ENCODE results near the gene CSNK1A1.
"Not testable (repeated sequence)": the region's sequence is repeated elsewhere in the genome, so short reads cannot be mapped to it uniquely, and the experiment has no call there.

Gene CSNK1A1

GRCh38 chr5:149551227-149552037 lies at the start of gene CSNK1A1:
CSNK1A1 (minus strand) TSS chr5:149551439; CDS start chr5:149550964, 475 bp downstream.
- peak; percentile 98 for DNase-seq

GRCh38 chr5:149600932-149601331 lies 49.7 kb upstream of the CSNK1A1 start:
- DNase-seq = no peak

- no peak for DNase-seq
These were observed 48.1 kb upstream of the CSNK1A1 start for GRCh38 chr5:149599375-149599774.

- no peak for DNase-seq
These were observed 47.7 kb upstream of the CSNK1A1 start for GRCh38 chr5:149598966-149599365.

GRCh38 chr5:149598234-149598633 lies 47.0 kb upstream of the CSNK1A1 start:
- not testable (repeated sequence) for DNase-seq

GRCh38 chr5:149597618-149598017 lies 46.4 kb upstream of the CSNK1A1 start:
- no peak for DNase-seq

GRCh38 chr5:149596712-149597111 lies 45.5 kb upstream of the CSNK1A1 start:
- no peak for DNase-seq

- not testable (repeated sequence) for DNase-seq
These were observed 43.9 kb upstream of the CSNK1A1 start for GRCh38 chr5:149595105-149595504.

GRCh38 chr5:149594206-149594895 lies 43.1 kb upstream of the CSNK1A1 start:
- no peak for DNase-seq

- no peak for DNase-seq
These were observed 42.1 kb upstream of the CSNK1A1 start for GRCh38 chr5:149593370-149593769.

- DNase-seq = no peak
These were observed 37.7 kb upstream of the CSNK1A1 start for GRCh38 chr5:149588936-149589335.

GRCh38 chr5:149586708-149587318 lies 35.6 kb upstream of the CSNK1A1 start:
- no peak for DNase-seq

GRCh38 chr5:149585910-149586309 lies 34.7 kb upstream of the CSNK1A1 start:
- DNase-seq = no peak

- DNase-seq = no peak
These were observed 32.9 kb upstream of the CSNK1A1 start for GRCh38 chr5:149584121-149584520.

- no peak for DNase-seq
These were observed 32.2 kb upstream of the CSNK1A1 start for GRCh38 chr5:149583394-149583793.

GRCh38 chr5:149581931-149582768 lies 30.9 kb upstream of the CSNK1A1 start:
- no peak for DNase-seq

- peak; percentile 11 for DNase-seq
These were observed 30.1 kb upstream of the CSNK1A1 start, which contains the start of gene ARHGEF37 for GRCh38 chr5:149581192-149581861. ARHGEF37 (plus strand) TSS chr5:149581498; CDS start chr5:149597770, 16,272 bp downstream.

GRCh38 chr5:149580808-149581191 lies 29.6 kb upstream of the CSNK1A1 start:
- no peak for DNase-seq

- DNase-seq = no peak
These were observed 27.7 kb upstream of the CSNK1A1 start for GRCh38 chr5:149578896-149579295.

GRCh38 chr5:149576021-149576420 lies 24.8 kb upstream of the CSNK1A1 start:
- DNase-seq = no peak

- no peak for DNase-seq
These were observed 23.9 kb upstream of the CSNK1A1 start for GRCh38 chr5:149575131-149575530.

GRCh38 chr5:149572576-149573231 lies 21.5 kb upstream of the CSNK1A1 start:
- DNase-seq = no peak

Data from activated gamma-delta T cell treated with Interleukin-2 at 50 U/mL for 16 hours (primary cell).